ENCODE results near the gene MRTFB.

- no peak for TF ChIP-seq CTCF (IDR thresholded peaks at IDR 0.05)
- no peak for TF ChIP-seq POLR2A (IDR thresholded peaks at IDR 0.05)
- no peak for TF ChIP-seq EP300 (IDR thresholded peaks at IDR 0.05)
Measured at GRCh38 chr16:14285513-14286367, 214.6 kb downstream of the MRTFB start.

Data from stomach (tissue), 4 donors.